Suprapubic skin (tissue), 4 donors: ENCODE measurements around the gene DBH.
"Not testable (repeated sequence)": the region's sequence is repeated elsewhere in the genome, so short reads cannot be mapped to it uniquely, and the experiment has no call there.

Experiments used
- CTCF ChIP-seq, 2 donors: fragments of 200-600 bp in 1 of 2; fragments of 450-650 bp in 1 of 2; sonication (generic) in 1 of 2; IDR thresholded peaks; one replicate each; pipeline ENCODE4 v1.5.1; 2016 to 2019; ENCODE audit warnings: antibody characterized with exemption in 2 of 2, mild to moderate bottlenecking in 1 of 2, moderate library complexity in 1 of 2
- EP300 ChIP-seq: sonication (generic); formaldehyde crosslinking; IDR thresholded peaks from one replicate; pipeline ENCODE4 v1.6.1; 2017; ENCODE audit warnings: antibody characterized with exemption
- POLR2A ChIP-seq, 2 donors: fragments of 450-650 bp; IDR thresholded peaks; one replicate each; pipeline ENCODE4 v1.6.1; 2017; ENCODE audit warnings: antibody characterized with exemption in 2 of 2, mild to moderate bottlenecking in 2 of 2, moderate library complexity in 2 of 2
- POLR2AphosphoS5 ChIP-seq, 3 donors: sonication (generic); formaldehyde crosslinking; IDR thresholded peaks; one replicate each; pipeline ENCODE4 v1.6.1; 2017; ENCODE audit warnings: antibody characterized with exemption in 3 of 3

DNA sequence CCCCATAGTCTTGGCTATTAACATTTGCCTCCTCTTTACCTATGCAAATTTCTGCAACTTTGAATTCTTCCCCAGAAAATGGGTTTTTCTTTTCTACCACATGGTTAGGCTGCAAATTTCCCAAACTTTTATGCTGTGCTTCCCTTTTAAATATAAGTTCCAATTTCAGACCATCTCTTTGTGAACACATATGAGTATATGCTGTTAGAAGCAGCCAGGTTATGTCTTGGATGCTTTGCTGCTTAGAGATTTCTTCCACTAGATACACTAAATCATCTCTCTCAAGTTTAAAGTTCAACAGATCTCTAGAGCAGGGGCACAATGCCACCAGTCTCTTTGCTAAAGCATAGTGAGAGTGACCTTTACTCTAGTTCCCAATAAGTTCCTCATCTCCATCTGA is 10.2 kb upstream of the DBH start:
- not testable (repeated sequence) for TF ChIP-seq POLR2A (IDR thresholded peaks at IDR 0.05); CTCF (IDR thresholded peaks at IDR 0.05); POLR2AphosphoS5 (IDR thresholded peaks at IDR 0.05); EP300
